GM18909 (cell line): Measurements from ENCODE around the gene MYLK4.
A peak's percentile ranks its signal among the peaks of the same experiment; 100 is the strongest.

Experiments
- ATAC-seq: cut with Tn5 transposase; IDR thresholded peaks from one replicate; pipeline ENCODE4 v1.9.1; 2021; ENCODE audit warnings: mild to moderate bottlenecking; ENCODE audit not compliant: unreplicated experiment, poor library complexity

MYLK4 gene

GRCh38 chr6:2639896-2640295, 110.8 kb downstream of the MYLK4 start:
- ATAC-seq: no peak

- ATAC-seq: no peak
Observed at GRCh38 chr6:2639167-2639566, 111.6 kb downstream of the MYLK4 start.

- ATAC-seq: no peak
Observed at GRCh38 chr6:2636672-2637071, 114.0 kb downstream of the MYLK4 start.

- no peak for ATAC-seq
Observed at GRCh38 chr6:2635911-2636310, 114.8 kb downstream of the MYLK4 start.

- peak; percentile 84 for ATAC-seq
Observed at GRCh38 chr6:2634139-2634964, 116.4 kb downstream of the MYLK4 start.

GRCh38 chr6:2633736-2634135, 117.0 kb downstream of the MYLK4 start:
- no peak for ATAC-seq

GRCh38 chr6:2632976-2633584, 117.6 kb downstream of the MYLK4 start:
- no peak for ATAC-seq

GRCh38 chr6:2632368-2632767, 118.4 kb downstream of the MYLK4 start:
- ATAC-seq: no peak

GRCh38 chr6:2630891-2631571, 119.7 kb downstream of the MYLK4 start:
- no peak for ATAC-seq

GRCh38 chr6:2630359-2630758, 120.4 kb downstream of the MYLK4 start:
- no peak for ATAC-seq

- no peak for ATAC-seq
Observed at GRCh38 chr6:2626401-2626800, 124.3 kb downstream of the MYLK4 start.

GRCh38 chr6:2625581-2625980, 125.1 kb downstream of the MYLK4 start:
- ATAC-seq: no peak

GRCh38 chr6:2624177-2624576, 126.5 kb downstream of the MYLK4 start:
- no peak for ATAC-seq

- no peak for ATAC-seq
Observed at GRCh38 chr6:2623295-2623694, 127.4 kb downstream of the MYLK4 start.

- ATAC-seq: no peak
Observed at GRCh38 chr6:2622671-2623070, 128.1 kb downstream of the MYLK4 start.

GRCh38 chr6:2619651-2620050, 131.1 kb downstream of the MYLK4 start:
- no peak for ATAC-seq

- ATAC-seq: no peak
Observed at GRCh38 chr6:2617729-2618128, 133.0 kb downstream of the MYLK4 start.

GRCh38 chr6:2616811-2617210, 133.9 kb downstream of the MYLK4 start:
- no peak for ATAC-seq

GRCh38 chr6:2615251-2615650, 135.5 kb downstream of the MYLK4 start:
- ATAC-seq: no peak

GRCh38 chr6:2614846-2615245, 135.9 kb downstream of the MYLK4 start:
- ATAC-seq: no peak

GRCh38 chr6:2614155-2614554, 136.6 kb downstream of the MYLK4 start:
- no peak for ATAC-seq
